HG03108 (cell line): ENCODE measurements around the gene ARL13B.
"Not testable (repeated sequence)": the region's sequence is repeated elsewhere in the genome, so short reads cannot be mapped to it uniquely, and the experiment has no call there.

Source experiments
- ATAC-seq: cut with Tn5 transposase; IDR thresholded peaks from one replicate; pipeline ENCODE4 v1.9.1; 2021; ENCODE audit warnings: moderate library complexity; ENCODE audit not compliant: unreplicated experiment

The ARL13B gene

DNA sequence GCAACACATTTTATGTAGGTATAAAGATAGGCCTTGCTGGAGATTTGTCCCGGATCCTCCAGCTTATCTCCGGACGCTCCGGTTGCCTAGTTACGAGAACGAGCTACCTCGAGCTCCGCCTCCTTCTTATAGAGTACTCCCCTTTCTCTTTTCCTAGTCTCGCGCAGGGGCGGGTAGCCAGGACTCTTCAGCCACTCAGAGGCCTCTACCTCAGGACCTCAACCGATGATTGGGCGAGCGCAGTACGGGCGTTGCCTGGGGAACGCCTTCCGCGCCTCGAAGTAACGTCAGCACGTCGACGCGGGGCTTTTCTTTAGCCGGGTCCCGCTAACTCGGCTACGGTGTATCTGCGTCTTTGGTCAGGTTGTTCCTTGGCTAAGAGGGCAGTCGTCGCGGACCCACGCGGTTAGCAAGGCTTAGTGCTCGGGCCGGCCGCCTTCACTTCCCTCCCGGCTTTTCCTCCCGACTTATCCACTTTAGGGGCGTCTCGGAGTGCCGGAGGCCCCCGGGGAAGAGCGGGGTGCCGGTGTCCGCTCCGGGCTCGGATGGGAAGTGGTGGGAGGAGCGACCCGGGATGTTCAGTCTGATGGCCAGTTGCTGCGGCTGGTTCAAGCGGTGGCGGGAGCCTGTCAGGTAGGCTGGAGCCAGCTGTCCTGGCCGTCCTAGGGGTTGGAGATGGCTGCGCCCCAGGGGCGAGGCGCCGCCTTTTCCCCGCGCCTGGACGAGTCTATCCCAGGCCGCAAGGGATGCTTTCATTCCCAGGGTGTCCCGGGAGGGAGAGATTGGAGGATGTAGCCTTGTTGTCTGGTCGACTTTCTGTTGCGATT lies at the start of gene ARL13B:
TSS of gene ARL13B (plus strand) at position 306 of the 827 bp plus-strand sequence. CDS start at position 575, 269 bp downstream.
- peak; percentile 100 for ATAC-seq

DNA sequence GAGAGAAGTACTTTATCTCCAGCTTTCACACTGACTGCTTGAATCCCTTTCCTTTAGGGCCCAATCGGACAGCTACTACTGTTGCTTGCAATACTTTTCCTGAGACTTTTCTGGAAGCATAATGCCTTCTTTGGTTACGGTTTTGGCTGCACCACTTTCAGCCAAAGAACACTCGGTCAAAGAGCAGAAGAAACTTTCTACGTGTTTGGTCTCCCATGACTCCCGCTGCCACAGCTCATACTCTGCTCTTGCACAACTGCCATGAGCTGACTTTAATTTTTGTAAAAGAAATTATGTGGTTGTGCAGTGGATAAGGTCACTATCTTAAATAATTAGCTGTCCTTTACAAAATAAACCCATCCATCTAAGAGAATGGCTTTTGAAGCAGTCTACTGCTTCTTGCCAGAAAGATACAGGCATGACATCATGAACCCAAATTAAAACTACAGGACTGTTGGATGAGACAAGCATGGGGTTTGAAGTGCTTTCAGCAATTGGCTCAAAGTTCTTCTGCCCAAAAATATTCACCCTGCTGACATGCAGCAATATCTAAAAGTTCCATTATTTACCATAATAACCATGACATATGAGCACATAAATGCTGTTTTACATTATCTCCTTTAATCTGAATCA lies 48.2 kb upstream of the ARL13B start:
- ATAC-seq: no peak

DNA sequence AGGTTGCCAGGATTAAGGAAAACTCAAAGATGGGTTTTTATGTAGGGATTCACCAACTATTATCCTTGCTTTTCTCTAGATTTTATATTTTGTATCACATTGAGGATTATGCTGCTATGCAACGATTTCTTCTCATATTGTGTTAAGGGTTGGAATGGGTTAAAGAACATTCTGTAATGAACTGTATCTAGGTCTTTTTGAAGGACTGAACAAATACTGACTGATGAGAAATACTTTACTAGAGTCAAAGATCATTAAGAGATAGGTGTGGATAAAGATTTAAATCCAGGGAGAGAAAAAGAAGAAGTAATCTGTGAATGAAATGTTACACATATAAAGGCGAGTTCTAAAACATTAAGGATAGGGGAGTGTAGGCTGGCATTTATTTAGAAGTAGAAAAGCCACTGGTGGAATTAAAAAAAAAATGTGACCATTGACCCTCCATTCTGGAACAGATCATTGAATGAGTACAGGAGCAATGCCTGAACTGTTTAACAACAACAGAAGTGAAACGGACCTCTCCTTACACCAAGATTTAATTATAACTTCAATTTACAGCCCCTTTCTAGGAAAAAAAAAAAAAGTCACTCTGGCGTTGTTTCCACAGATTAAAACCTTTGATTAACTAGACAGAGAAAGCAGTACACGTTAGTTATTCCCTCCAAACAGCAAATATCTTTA lies 45.4 kb upstream of the ARL13B start:
- ATAC-seq: no peak

DNA sequence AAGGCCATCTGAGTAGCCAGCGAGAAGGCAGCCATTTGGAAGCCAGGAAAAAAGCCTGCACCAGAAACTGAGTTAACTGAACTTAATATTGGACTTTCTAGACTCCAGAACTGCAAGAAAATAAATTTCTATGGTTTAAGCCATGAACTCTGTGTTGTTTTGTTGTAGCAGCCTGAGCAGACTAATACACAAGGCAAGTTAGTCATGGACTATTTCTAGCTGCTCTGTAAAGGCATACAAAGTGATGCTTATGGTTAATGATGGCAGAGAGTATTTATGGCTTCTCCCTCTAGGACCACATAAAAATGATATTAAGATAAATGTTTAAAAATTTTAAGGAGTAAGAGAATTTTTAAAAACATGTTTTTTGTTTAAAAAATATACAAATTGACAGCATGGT lies 43.4 kb upstream of the ARL13B start:
- ATAC-seq: no peak

DNA sequence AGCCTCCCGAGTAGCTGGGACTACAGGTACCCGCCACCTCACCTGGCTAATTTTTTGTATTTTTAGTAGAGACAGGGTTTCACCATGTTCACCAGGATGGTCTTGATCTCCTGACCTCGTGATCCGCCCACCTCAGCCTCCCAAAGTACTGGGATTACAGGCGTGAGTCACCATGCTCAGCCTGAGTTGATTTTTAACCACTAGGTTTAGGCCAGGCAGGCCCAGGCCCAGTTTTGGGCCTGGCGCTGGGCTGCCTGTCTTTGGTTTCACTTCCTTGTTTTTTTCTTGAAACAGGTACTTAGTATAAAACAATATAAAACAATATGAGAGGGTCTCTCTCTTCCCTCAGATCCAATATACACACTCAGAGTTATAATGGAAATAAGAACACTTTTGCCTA lies 42.5 kb upstream of the ARL13B start:
- ATAC-seq: not testable (repeated sequence)

DNA sequence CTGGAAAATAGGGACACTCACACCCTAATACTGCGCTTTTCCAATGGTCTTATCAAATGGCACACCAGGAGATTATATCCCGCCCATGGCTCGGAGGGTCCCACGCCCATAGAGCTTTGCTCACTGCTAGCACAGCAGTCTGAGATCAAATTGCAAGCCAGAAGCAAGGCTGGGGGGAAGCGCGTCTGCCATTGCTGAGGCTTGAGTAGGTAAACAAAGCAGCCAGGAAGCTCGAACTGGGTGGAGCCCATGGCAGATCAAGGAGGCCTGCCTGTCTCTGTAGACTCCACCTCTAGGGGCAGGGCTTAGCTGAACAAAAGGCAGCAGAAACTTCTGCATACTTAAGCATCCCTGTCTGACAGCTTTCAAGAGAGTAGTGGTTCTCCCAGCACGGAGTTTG lies 30.0 kb upstream of the ARL13B start:
- ATAC-seq: not testable (repeated sequence)

DNA sequence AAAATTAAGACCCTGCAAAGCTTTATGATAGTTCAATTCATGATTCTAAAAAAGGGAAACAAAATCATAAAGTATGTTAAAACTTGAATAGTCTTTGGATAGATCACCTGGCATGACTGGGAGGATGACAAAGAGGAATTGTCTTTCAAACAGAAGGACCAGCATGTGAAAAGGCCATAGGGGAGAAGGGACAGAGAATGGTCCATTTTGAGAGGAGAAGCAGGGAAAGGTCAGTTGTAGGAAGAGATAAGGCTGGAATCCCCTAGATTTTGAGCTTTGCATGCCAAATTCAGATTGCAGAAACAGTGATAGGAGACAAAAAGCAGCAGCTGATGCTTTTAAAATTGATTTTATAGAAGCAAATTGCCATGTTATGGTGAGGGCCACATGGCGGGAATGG lies 18.9 kb upstream of the ARL13B start:
- no peak for ATAC-seq

DNA sequence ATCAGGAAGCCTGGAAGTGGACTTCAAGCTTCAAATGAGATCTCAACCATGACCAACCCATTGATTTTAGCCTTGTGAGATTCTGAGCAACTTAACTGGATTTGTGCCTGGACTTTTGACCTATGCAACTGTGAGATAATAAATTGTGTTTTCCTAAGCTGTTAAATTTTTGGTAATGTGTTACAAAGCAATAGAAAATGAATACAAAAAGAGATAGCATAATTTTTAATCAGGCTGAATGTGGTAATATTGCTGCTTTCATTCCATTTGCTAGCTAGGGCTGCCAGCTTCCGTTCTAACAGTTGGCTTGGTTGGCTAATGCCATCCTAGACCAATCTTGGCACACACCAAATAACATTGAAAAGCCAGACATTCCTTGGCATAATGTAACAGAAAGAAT lies 18.5 kb upstream of the ARL13B start:
- no peak for ATAC-seq

DNA sequence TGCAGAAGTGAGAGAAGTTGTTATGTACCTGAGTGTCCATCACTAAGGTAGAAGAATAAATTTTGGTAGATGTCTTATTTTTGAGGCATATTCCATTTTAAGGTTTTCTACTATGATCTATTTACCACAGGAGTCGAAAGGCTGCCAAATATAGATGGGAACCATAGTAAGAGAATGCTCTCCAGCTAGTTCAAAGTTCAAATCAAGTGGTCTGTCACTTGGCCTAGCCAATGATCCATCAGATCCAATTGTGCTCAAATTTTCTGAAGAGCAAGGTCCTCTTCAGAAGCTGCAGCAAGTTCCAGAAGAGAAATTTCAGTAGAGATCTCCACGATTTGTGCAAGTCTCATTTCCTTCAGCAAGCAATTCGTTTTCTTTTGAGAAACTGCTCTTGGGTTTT lies 17.2 kb upstream of the ARL13B start:
- no peak for ATAC-seq

DNA sequence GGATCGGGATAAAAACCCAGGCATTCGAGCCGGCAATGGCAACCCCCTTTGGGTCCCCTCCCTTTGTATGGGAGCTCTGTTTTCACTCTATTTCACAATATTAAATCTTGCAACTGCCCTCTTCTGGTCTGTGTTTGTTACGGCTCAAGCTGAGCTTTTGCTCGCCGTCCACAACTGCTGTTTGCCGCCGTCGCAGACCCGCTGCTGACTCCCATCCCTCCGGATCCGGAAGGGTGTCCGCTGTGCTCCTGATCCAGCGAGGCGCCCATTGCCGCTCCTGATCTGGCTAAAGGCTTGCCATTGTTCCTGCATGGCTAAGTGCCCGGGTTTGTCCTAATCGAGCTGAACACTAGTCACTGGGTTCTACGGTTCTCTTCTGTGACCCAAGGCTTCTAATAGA lies 14.8 kb upstream of the ARL13B start:
- not testable (repeated sequence) for ATAC-seq

DNA sequence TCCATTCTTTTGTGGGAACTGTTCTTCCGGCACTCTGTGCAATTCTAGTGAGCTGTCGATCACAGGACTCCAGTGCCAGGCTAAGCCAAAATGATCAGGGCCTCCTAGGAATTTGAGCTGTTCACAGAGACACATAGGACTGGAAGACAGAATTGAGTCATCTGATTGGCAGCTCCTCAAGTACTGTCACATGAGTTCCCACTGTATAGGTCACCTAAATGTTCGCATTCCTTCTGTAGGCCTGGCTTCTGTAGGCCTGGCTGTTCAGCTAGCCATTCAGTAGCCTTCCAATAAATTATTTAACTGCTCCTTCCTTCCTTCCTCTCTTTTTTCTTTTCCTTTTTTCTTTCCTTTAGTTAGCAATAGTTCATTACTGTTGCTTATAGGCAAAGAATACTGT lies 10.5 kb upstream of the ARL13B start:
- ATAC-seq: no peak

DNA sequence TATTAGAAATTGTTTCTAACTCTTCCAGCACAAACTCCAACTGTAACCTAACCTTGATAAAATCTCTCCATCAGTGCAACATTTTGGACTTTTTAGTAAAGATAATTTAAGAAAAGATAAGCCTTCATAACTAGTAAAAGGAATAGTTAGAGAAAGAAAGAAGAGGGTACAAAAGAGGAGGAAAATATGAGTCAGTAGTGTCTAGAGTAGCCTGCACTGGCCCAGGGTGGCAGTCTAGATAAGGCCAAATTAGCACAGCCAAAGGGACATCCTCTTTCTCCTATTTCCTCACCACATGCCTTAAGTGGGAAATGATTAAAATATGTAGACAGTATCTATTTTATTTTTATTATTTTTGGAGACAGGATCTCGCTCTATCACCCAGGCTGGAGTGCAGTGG lies 10.0 kb upstream of the ARL13B start:
- no peak for ATAC-seq

DNA sequence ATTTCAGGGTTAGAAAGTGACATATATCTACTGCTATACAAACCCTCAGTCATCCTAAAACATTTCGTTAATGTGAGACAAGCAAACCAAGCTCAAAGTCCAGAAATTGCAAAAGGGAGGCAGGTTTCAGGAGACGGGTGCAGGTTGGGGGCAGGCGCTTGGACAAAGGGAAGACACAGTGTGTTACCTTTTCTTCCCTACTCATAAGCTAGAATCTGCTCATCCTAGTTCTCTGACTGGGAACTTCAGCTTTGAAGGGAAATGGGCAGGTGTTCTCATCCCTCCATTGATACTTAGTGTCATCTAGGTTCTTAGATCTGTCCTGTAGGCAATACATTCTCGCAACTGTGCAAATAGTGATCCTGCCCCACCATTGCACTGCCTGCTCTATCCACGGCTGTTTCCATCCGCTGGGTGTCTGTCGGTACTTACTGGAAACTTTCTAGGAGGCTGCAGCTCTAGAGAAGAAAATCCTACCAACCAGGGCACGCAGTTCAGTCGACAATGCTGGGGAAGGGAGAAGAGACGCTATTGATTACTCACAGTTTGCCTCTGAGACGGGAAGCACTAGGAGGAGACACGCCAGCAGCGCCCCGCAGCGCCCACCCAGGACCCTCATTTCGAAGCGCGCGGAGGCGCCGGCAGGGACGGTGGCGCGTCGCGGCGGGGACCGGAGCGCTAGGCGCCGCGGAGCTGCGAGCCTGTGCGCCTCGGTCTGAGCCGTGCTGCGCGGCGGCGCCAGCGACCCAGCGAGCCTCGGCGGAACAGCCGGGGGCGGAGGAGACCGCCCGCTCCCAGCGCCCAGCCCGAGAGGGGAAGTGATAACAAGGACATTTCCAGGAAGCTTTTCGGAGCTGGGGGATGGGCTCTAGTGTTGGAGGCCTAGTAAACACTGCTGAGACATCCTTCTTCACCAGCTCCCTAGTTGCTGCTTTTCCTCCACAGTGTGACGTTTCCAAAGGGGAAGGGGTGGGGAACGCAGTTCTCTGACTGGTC lies 6.5 kb upstream of the ARL13B start, which contains the start of gene PROS1:
TSS of gene PROS1 (minus strand) at position 766 of the 996 bp plus-strand sequence. CDS start at position 619, 147 bp downstream.
- peak; percentile 89 for ATAC-seq

DNA sequence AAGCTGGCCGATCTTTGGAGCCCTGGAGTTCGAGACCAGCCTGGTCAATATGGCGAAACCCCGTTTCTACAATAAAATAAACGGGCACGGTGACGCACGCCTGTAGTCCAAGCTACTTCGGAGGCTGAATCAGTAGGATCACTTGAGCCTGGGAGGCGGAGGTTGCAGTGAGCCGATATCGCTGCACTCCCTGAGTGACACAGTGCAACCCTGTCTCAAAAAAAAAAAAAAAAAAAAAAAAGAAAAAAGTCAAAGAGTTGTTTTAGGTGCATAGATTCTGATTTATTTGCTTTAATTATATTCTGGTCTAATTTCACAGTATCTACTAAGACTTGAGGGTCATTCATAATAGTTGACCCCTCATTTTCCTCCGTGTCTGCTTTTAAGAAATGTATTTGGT lies 1.7 kb downstream of the ARL13B start:
- no peak for ATAC-seq

DNA sequence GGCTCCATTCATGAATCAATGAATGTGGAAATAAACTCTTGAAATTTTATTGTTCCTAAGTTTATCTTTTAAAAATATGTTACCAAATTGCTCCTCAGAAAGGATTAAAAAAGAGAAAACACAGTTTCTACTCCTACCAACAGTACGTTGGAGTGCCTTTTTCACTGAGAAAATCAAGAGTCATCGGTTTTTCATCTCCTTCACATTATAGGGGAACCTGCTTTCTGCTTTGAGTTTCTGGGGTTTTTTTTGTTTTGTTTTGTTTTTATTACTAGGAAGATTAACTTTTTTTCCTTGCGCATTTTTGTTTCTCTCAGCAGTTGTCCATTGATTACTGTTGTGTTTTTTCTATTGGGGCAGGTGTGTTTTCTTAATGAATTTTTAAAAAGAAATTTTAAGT lies 3.5 kb downstream of the ARL13B start:
- ATAC-seq: no peak

DNA sequence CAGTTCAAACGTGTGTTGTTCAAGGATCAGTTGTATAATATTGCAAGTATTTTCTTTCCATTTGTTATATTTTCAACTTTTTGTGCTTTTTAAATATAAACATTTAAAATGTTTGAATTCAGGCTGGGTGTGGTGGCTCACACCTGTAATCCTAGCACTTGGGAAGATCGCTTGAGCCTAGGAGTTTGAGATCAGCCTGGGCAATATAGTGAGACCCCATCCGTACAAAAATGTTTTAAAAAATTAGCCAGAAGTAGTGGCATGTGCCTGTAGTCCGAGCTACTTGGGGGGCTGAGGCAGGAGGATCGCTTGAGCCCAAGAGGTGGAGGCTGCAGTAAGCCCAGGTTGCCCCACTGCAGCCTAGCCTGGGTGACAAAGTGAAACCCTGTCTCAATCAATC lies 4.7 kb downstream of the ARL13B start:
- no peak for ATAC-seq

DNA sequence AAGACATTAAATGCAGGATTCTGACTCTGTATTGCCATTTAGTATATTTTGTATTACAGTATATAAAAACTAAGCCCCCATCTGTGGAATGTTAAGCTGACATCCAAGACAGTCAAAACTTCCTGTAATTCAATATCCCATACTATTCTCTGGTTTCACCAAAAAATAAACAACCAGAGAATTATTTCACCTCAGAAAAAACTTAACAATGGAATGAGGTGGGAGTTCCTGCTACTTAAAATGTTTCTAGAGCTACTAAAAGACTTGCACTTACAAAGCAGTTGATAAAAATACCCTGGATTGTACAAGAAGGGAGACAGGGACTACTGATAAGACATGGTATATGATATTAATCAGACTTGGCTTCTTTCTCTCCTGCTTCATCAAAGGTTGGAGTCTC lies 8.3 kb downstream of the ARL13B start:
- ATAC-seq: no peak

DNA sequence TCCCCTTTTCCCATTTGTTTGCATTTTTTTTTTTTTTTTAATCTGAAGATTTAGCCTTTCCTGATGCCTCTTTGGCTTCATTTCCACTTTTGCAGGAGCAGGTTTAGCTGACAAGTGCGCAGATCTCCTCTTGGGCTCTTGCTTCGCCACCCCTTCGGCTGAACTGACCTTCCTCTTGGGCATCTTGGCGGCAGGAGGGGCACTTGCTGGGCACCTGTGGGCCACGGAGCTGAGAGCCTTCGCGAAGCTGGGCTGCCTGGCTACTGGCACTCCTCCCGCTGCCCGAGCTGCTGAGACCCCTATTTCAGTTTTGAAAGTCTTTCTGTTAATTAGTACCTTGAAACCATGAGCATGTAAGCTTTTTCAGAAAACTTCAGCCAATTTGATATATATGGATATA lies 8.8 kb downstream of the ARL13B start:
- ATAC-seq: no peak

DNA sequence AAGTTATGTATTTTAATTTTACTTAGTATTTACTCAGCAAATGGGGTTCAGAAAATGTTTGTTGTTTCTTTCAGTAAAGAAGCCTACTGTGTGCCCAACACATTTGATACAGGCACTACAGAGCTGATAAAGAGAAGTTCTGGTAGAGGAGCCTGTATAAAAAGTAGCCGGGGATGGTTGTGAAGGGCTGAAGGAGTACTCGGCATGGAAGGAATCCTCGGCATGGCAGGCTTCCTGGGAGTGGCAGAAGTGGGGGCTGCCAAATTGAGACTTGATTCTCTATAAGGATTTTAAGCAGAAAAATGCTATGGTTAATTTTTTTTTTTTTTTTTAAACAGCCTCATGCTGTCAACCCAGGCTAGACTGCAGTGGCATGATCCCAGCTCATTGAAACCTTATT lies 9.3 kb downstream of the ARL13B start:
- no peak for ATAC-seq

DNA sequence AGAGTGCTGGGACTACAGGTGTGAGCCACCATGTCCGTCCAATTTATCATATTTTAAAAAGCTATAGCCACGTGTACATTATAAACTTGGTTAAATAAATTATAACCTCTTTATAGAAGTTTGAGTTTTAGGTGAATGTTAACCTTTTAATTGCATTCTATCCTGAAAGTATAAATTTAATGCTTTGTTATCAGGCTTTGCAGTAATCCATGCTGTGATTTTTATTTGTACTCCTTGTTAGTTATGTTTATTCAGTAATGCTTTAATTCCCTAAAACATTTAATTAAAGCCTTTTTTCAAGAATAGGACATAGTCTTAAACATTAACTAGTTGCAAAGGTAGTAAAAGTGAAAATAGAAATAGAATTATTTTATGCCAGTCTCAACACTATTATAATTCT lies 11.7 kb downstream of the ARL13B start:
- ATAC-seq: no peak

DNA sequence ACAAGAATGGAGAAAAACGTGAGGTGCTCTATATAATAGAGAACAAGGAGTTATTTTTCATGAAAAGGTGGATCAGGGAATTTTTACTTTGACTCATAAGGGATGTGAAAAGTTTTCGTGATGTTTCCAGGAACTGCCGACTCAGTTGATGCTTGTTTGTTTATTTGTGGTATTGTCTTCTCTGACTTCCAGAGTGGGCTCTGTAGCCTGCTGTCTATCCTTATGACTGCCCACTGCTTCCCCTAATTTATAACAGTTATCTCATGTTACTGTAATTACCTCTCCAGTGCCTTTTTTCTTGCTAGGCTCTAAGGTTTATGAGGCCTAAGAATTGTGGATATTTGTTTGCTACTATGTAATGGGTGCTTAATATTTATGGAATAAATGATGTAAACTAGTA lies 12.3 kb downstream of the ARL13B start:
- no peak for ATAC-seq
